Measurements from ENCODE around the gene DCAF8.

The DCAF8 gene

GRCh38 chr1:160167580-160167979, 94.8 kb downstream of the DCAF8 start:
- DNase-seq, result no peak

DNA sequence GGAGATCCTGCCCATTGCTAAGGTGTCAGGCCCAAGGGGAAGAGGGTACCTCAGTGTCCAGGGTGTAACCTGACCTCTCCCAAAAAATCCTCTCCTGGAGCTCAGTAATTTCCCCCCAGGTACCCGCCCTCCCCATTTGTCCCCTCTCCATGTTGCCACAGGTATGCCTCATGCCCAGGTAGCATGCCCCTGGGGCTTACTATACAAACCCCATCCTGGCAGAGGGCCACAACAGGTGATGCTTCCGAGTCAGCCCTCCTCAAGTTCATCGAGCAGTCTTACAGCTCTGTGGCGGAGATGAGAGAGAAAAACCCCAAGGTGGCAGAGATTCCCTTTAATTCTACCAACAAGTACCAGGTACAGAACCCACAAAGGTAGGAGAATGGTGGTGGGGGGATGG, 95.3 kb downstream of the DCAF8 start:
- no peak for DNase-seq

- DNase-seq, result no peak
Observed at GRCh38 chr1:160166166-160166868, 96.0 kb downstream of the DCAF8 start.

Measured in cerebellar nuclear complex (tissue), 1 donor.